NCI-H345 treated with DMSO at 0.1 percent for 48 hours (cell line): ENCODE results near the gene TRMT1.

Experiments
- DNase-seq: peaks from one replicate; lab custom pipeline; 2025; ENCODE audit not compliant: unreplicated experiment; lab: John Stamatoyannopoulos, UW

Gene TRMT1

GRCh38 chr19:13127051-13127450 is 10.5 kb upstream of the TRMT1 start:
- DNase-seq: no peak

DNA sequence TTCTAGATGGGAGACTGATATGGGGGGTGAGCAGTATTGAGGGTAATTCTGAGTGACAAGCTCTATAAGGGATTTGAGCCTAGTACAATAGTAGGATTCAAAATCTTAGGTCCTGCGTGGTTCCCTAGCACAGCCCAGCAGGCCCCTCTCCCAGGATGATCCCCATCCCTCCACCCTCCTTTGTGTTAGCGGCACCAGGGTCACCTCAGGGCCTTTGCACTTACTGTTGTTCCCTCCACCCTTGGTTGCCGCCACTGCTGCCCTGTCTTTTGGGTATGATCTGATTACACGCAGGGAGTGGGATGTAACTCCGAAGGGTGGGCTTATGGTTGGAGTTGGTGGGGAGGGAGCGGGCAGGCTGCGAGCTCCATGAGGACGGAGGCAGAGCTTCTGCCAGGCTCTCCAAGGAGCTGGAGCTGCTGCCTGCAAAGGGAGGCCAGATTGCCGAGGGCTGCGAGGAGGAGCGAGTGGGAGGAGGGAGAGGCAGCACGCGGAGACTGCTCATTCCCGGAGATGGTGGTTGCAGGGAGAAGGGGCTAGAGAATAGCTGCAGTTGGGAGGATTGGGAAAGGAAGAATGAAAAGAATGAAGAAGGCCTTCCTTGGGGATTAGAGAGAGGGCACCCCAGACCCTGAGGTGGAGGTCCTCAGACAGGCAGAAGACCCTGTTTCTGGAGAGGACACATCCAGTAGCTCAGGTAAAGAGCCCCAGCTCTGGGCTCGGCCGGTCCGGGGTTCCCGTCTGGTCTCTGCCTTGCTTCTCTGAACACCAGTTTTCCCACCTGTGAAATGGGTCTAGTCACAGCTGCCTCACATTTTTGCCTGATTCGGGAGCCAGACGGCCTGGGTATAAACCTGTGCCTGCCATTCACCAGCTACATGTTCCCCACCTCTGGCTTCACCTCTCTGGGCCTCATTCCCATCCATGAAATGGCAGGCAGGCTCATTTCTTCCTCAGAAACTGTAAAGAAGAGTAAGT is 6.7 kb upstream of the TRMT1 start:
- DNase-seq: no peak

DNA sequence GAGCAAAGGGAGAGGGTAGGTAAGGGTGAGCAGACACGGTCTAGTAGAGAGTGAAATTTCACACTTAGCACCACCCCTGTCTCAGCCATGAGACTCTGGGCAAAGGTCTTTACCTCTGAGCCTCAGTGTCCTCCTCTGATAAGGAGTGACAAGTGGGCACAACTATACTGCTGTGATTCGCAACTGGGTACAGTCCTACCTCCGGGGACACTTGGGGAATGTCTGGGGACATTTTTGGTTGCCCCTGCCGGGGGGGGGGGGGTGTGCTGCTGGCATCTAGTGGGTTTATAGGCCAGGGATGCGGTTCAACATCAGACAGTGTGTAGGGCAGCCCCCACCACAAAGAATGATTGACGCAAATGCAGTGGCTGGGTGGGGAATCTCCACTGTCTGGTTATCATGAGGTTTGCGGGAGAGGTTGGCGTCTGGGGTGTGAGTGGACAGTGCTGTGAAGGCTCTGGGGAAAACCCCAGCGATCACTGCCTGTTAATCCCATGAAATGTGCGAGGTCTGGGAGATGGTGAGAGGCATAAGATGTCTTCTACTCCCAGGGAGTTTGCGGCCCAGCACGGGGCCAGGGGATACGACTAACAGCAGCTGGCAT is 5.8 kb upstream of the TRMT1 start:
- DNase-seq: no peak

- DNase-seq: no peak
Measured at GRCh38 chr19:13121551-13122274, 5.2 kb upstream of the TRMT1 start.

DNA sequence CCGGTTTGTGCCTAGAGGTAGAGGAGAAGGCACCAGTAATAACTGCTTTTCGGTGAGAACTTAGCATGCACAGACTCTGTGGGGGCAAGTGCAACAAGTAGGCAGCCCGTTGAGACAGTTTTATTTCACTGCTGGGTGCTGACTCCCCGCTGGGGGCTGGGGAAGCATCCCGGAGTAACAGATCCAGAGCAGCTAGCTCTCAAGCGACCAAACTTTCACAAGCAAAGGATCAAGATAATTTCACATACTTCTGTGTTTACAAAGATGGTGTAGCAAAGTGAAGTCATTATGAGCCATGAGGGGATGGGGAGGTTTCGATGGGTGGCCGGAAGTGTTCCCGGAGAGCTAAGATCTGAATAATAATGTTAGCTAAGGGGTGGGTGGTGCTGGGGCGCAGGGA is 4.3 kb upstream of the TRMT1 start:
- no peak for DNase-seq

- DNase-seq: no peak
Measured at GRCh38 chr19:13120031-13120430, 3.5 kb upstream of the TRMT1 start.

DNA sequence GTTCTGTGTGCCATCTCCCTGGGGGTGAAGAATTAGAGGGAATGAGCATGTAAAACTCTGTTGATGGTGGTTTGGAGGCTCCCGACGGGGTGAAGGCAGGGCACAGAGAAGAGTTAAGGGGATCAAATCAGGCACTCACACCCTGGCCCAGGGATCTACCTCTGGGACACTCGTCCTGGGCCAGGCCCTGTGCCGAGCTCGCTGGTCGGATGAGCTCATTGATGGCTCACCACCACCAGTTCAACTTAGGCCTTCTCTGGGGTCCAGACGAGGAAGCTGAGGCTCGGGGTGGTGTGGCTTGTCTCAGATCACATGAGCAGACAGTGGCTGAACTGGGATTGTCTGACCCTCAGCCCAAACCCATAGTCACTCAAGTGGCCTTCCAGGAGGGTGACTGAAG is 3.1 kb upstream of the TRMT1 start:
- DNase-seq: no peak

GRCh38 chr19:13118424-13119193 is 2.1 kb upstream of the TRMT1 start:
- DNase-seq: no peak

DNA sequence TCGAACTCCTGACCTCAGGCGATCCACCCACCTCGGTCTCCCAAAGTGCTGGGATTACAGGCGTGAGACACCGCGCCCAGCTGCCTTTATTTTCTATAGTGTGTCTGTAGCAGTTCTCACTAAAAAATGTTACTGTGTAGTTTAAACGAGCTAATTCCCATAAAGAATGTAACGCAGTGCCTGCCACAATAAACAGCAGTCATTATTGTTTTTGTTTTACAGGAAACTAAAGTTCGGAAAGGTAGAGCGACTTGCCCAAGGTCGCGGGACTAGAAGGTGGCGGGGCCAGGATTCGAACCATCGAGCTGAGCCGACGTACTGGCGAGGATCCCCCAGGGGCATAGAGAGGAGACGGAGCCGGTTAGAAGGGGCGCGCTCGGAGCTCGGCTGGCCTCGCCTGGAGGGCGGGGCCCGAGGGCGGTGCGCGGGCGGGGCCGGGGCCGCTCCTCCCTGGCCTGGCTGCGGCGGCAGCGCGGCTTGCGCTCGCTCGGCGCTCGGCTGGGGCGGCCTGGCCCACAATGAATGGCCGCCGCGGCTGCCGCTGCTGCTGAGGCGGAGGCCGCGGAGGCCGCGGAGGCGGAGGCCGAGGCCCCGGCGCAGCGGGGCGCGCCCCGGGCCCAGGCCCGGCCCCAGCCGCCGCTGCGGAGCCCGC is 1.4 kb upstream of the TRMT1 start, which contains the start of gene NACC1:
NACC1 (plus strand) TSS at position 493 of the 652 bp plus-strand sequence. CDS start 16,944 bp downstream, outside the sequence.
- DNase-seq: peak; percentile 9

- DNase-seq: no peak
Measured at GRCh38 chr19:13117176-13117771, 734 bp upstream of the TRMT1 start.

DNA sequence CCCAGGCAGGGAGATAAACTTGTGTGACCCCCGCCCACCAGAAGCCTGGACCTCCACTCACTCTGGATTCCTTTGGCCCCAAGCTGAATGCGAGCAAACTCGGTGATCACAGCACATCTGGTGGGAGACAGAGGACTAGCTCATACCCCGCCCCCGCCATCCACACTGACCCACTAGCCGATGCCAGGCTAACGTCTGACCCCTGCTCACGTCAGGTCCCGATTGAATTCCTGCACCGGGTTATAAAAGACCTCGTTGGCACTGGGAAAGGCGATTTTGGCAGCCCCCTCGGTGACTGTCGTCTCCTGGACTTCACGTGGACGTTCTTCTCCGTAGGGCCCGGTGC is 631 bp downstream of the TRMT1 start:
- DNase-seq: no peak

DNA sequence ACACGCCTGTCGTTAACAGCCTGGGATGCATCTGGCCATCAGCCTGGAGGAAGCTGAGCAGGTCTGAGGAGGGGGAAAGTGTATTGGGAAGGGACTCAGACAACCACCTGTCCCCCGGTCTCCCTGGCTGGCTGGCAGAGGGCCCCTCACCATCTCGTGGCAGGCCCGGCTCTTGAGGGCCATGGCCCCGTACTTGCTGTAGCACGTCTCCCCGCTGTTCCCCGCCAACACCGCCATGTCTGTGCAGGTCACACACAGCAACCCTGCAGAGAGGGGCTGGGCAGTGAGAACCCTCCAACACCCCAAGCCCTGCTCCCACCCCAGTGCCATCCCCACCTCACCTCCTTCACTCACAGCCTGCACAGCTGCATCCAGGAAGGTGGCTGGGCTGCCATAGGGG is 4.0 kb downstream of the TRMT1 start:
- no peak for DNase-seq

DNA sequence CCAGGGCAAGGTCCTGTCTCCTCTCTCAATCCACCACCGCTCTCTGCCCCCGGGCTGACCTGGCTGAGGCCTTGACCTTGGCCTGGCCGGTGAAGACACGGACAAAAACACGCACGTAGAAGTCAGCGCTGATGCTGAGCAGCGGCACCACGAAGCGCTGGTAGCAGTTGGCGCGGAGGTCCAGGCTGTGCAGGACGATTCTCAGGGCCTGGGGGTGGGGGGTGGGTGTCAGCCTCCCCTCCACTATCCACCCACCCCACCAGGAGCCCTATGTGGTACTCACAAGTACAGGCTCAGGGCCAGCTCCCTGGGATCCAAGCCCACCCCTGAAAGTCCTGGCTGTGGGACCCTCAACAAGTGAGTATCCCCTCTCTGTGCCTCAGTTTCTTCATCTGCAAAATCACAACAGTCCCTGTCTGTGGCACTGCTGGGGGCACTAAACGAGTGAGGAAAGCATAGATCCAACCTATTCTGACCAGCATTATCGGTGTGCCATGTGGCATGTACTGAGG is 6.4 kb downstream of the TRMT1 start:
- no peak for DNase-seq

DNA sequence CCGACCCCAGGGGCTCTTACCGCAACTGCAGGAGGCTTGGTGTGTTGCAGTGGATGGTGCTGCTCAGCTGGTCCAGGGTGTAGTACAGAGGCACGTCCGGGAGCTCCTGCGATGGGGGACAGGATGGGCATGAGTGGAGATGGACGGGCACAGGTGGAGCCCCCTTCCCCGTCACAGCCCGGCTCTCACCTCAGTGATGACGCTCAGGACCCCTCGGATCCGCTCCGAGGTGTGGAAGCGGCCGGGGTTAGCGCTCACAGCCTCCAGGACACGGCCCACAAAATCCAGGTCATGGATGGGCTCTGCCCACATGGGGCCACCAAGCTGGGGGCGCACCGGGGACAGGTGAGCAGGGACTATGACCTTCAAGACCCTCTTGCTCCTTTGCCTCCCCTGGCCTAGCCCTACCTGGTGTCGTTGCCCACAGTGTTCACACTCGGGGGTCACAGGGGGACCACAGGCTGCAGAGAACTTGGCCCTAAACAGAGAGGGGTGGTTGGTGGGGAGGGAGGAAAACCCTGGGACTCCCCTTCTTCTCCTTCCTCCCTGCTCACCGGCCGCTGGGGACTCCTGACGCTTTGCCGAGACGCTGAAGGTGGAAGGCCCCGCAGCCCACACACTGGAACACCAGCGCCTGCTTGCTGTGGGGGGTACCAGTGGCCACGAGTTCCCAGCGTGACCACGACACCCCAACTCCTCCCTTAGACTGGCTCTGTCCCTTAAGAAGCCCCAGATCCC is 7.0 kb downstream of the TRMT1 start:
- no peak for DNase-seq

GRCh38 chr19:13104848-13105711 is 11.5 kb downstream of the TRMT1 start:
- no peak for DNase-seq

GRCh38 chr19:13104360-13104847 is 12.1 kb downstream of the TRMT1 start:
- DNase-seq: no peak

- DNase-seq: no peak
Measured at GRCh38 chr19:13103581-13104359, 12.8 kb downstream of the TRMT1 start.
